Epithelial cell of esophagus (primary cell): ENCODE measurements around the gene LILRB2.
"Not testable (repeated sequence)": the region's sequence is repeated elsewhere in the genome, so short reads cannot be mapped to it uniquely, and the experiment has no call there.

Experiments used
- DNase-seq: peaks from one replicate; pipeline ENCODE4 v3.0.0; 2010; ENCODE audit warnings: low read depth
- H3K4me3 ChIP-seq: 2 replicates; pipeline ENCODE4 v1.5.1; 2011; ENCODE audit warnings: mild to moderate bottlenecking, low read length, control low read depth
- TF ChIP-seq, protein P1 (sequence below): IDR thresholded peaks from 2 replicates; pipeline ENCODE4 v1.5.1; 2011; ENCODE audit warnings: low read depth, mild to moderate bottlenecking, low read length, control low read depth, inconsistent platforms; ENCODE audit not compliant: insufficient read depth; ENCODE audit errors: missing control alignments

The LILRB2 gene

DNA sequence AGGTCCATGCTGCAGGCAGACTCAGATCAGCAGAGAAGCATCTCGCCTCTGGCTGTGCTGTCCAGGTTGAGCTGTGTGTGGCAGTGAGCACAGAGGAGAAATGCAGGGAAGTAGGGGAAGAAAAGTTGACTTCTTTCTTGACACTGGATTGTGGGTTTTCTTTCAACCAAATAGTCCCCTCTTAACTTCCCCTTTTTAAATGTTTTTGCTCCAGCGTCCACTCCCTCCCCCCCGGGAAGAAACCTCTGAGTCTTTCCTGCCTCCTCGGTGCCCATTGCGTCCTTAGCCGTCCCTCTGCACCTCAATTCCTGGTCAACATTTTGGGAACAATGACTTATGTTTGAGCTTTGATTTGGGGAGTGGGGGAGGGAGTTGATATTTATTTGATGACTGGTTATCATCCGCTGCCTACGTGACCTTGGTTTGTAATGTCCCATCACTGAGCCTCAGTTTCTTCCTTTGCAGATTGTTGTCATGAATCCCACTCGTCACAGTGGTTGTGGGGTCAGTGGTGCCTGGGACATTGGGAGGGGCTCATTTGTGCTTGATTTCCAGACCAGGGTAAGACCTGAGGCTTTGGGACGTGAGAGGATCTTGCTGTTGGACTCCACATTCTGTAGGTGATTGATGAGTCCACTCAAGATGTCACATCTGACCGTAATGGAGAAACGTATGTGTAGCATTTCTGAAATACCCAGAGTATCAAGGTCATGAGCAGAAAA, at the start of gene LILRB2:
Gene LILRB2, minus strand, starts transcription at position 104 of the 722 bp plus-strand sequence. CDS start 614 bp downstream, outside the sequence.
- no peak for DNase-seq
- TF ChIP-seq, protein P1, sequence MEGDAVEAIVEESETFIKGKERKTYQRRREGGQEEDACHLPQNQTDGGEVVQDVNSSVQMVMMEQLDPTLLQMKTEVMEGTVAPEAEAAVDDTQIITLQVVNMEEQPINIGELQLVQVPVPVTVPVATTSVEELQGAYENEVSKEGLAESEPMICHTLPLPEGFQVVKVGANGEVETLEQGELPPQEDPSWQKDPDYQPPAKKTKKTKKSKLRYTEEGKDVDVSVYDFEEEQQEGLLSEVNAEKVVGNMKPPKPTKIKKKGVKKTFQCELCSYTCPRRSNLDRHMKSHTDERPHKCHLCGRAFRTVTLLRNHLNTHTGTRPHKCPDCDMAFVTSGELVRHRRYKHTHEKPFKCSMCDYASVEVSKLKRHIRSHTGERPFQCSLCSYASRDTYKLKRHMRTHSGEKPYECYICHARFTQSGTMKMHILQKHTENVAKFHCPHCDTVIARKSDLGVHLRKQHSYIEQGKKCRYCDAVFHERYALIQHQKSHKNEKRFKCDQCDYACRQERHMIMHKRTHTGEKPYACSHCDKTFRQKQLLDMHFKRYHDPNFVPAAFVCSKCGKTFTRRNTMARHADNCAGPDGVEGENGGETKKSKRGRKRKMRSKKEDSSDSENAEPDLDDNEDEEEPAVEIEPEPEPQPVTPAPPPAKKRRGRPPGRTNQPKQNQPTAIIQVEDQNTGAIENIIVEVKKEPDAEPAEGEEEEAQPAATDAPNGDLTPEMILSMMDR = no peak
- no peak within 1 kb of the TSS for H3K4me3 ChIP-seq

DNA sequence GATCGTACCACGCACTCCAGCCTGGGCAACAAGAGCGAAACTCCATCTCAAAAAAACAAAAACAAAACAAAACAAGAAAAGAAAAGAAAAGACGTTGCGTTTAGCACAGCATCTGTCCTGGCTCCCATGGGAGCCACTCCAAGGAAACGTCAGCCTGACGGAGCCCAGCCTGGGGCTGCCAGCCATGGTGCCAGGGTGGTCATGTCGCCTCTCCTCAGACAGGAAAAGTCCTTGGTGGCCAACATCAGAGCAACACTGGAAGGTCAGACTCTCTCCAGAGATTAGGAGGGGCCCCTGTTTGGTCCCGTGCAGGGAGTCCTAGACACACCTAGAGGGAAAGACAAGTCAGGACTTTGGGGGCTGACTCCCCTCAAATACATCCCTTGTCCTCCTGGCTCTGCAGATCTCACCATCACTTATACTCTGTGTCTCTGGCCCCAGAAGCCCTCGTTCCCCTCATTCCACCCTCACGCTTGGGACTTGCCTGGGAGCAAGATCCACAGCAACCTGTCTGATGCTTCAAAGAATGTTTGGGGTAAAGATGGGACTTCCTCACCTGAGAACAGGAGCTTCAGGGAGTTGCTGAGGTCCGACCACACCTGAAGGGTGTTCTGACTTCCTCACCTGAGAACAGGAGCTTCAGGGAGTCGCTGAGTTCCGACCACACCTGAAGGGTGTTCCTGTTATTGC, 48.7 kb upstream of the LILRB2 start:
- no peak overlapping the region for H3K4me3 ChIP-seq
- TF ChIP-seq, protein P1 = no peak
- DNase-seq = no peak

DNA sequence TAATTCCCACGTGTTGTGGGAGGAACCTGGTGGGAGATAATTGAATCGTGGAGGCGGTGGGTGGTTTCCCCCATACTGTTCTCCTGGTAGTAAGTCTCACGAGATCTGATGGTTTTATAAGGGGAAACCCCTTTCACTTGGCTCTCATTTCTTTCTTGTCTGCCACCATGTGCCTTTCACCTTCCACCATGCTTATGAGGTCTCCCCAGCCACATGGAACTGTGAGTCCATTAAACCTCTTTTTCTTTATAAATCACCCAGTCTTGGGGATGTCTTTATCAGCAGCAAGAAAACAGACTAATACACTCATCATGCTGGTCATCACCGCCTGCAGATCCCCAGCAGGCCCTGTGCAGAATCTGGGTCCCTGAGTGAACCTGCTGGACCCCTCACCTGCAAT, 47.9 kb upstream of the LILRB2 start:
- DNase-seq, H3K4me3 ChIP-seq: not testable (repeated sequence)

DNA sequence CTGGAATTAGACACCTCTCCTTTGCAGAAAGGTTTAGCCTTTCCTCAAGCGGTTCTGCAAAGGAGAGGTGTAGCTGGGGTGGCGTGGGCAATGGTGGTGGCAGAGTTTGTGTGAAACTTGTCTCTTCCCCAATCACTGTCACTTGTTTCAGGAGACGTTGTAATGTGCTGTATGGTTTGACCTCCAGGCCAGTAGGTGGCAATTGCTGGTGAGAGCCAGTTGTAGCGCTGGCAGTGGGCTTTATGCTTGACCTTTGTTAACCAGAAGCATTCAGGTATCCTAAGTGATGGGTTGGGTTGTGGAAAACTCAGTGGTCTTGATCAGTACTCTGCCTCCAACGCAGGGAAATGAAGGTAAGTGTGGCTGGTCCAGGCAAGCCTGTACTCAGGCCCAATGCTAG, 44.7 kb upstream of the LILRB2 start:
- no peak for DNase-seq
- TF ChIP-seq, protein P1 = no peak
- no peak overlapping the region for H3K4me3 ChIP-seq

DNA sequence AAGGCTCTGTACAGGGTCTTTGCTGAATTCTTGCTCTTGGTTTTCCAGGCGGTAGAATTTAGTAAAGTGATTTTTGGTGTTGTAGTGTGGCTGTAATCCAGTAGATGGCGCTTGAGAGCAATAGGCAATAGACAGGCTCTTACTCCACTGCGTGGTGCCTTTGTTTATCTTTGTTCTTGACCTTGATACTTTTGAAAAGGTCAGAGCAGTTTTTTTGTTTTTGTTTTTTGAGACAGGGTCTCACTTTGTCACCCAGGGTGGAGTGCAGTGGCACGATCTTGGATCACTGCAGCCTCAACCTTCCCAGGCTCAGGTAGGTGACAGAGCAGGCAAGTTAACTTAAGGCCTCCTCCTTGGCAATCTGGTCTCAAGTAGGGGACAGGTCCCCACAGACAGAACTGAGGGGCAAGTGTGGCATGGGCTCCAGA, 44.3 kb upstream of the LILRB2 start:
- TF ChIP-seq, protein P1 = peak; percentile 66
- peak; percentile 22 for DNase-seq
- H3K4me3 ChIP-seq = no peak overlapping the region

DNA sequence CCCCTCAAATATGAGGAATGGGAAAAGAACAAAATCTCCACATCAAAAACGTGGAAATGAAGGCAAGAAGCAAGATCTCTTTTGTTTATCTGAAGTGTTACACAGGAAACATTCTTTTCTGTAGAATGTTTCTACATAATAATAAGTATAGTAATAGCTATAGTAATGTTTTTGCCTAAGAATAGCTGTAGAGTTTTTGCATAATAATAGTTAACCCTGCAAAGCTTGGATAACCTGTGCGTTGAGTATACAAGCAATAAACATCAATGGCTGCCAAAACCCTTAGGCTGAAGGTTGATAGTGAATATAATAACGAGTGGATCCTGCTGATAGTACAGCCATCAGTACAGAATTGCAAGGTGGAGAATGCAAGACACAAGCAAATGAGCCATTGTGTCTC, 43.2 kb upstream of the LILRB2 start:
- no peak overlapping the region for H3K4me3 ChIP-seq
- no peak for DNase-seq
- TF ChIP-seq, protein P1 = no peak

DNA sequence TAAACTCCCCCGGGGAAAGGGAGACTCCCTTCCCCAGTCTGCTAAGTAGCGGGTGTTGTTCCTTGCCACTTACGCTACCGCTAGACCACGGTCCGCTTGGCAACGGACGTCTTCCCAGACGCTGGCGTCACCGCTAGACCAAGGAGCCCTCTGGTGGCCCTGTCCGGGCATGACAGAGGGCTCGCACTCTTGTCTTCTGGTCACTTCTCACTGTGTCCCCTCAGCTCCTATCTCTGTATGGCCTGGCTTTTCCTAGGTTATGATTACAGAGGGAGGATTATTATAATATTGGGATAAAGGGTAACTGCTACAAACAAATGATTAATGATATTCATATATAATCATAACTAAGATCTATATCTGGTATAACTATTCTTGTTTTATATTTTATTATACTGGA, 42.0 kb upstream of the LILRB2 start:
- DNase-seq, H3K4me3 ChIP-seq: not testable (repeated sequence)

DNA sequence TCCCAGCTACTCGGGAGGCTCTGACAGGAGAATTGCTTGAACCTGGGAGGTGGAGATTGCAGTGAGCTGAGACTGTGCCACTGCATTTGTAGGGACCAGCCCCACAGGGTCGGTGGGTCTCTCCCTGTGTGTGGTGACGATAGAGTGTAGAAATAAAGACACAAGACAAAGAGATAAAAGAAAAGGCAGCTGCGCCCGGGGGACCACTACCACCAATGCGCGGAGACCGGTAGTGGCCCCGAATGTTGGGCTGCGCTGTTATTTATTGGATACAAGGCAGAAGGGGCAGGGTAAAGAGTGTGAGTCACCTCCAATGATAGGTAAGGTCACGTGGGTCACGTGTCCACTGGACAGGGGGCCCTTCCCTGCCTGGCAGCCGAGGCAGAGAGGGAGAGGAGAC, 41.4 kb upstream of the LILRB2 start:
- H3K4me3 ChIP-seq, DNase-seq: not testable (repeated sequence)
